BJ (cell line): ENCODE results near the gene TMIGD3. TPM values are rescaled to one million over a fixed set of nuclear protein-coding genes. Genes with fewer than 3 reads are reported as not detected.

Experiments used
- CTCF ChIA-PET: fragments of 350-600 bp; formaldehyde crosslinking; extraction: SDS; loops from one replicate; lab custom pipeline; 2021; ENCODE audit warnings: antibody characterized with exemption, inconsistent platforms; lab: Yijun Ruan, JAX
- POLR2A ChIA-PET: fragments of 300-600 bp; sonication (Branson Sonifier 250); formaldehyde crosslinking; extraction: SDS; loops from one replicate; lab custom pipeline; 2021; ENCODE audit warnings: antibody characterized with exemption; lab: Charles Lee
- DNase-seq: peaks from one replicate; pipeline ENCODE4 v3.0.0-alpha.2; 2011; ENCODE audit warnings: low read depth
- H3K27me3 ChIP-seq: 2 replicates; pipeline ENCODE4 v1.6.0; 2011; ENCODE audit warnings: low read length; ENCODE audit not compliant: control insufficient read depth, insufficient read depth
- H3K36me3 ChIP-seq: 2 replicates; pipeline ENCODE4 v1.5.1; 2011; ENCODE audit warnings: low read length; ENCODE audit not compliant: control insufficient read depth, insufficient read depth
- H3K4me3 ChIP-seq: 2 replicates; pipeline ENCODE4 v1.5.1; 2011; ENCODE audit warnings: low read depth, mild to moderate bottlenecking, control low read depth, low read length
- polyA plus RNA-seq: library from polyadenylated mRNA; depleted of rRNA; stranded (reverse); fragments of >200 nt; gene quantifications from 2 replicates; pipeline ENCODE4 v1.2.3, GENCODE V29; 2011; rRNA removed
- small RNA-seq: library from RNA; depleted of rRNA; stranded (forward); fragments of <200 nt; gene quantifications from one replicate; pipeline ENCODE3, GENCODE V24; 2012; ENCODE audit warnings: low replicate concordance, low read depth; ENCODE audit not compliant: insufficient read length
- TF ChIP-seq, protein P1 (sequence below): IDR thresholded peaks from 2 replicates; pipeline ENCODE4 v1.5.1; 2011; ENCODE audit warnings: low read depth, mild to moderate bottlenecking, control low read depth, inconsistent platforms, low read length, moderate library complexity; ENCODE audit not compliant: insufficient read depth

The TMIGD3 gene
- polyA plus RNA-seq, 1 experiment = not detected

DNA sequence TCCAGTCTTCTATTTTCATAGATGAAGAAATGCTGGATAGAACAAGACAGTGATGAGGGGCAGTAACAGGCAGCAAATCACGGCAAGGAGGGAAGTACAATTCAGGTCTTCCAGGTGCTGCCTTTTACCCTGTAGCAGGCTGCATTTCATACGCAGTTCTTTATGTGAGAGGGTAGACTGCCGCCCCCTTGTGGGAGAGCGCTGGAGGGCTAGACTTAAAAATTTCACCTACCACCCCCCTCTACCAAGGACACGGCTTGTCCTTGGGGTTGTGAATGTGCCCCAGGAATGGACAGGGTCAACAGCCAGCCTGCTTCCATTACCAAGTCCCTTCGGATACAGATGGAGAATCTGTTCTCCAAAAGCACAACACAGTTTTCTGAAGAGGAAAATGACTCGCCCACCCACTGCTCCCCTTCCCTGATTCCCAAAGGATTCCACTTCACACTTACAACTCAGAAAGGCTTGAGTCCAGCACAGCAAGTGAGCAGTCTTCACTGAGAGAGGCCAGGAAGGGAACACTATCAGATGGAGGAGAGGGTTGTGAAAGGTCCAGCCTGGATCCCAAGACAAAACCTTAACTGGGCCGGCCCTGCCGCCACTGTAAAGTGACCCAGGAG lies 61.8 kb downstream of the TMIGD3 start:
- ChIA-PET CTCF (interaction anchor here (0.5 to 0.8 kb wide), 2 partner anchors 27 to 42 kb away, joined by 3 read pairs; no protein-coding TSS in a partner anchor), POLR2A (no interaction called here)
- TF ChIP-seq, protein P1, sequence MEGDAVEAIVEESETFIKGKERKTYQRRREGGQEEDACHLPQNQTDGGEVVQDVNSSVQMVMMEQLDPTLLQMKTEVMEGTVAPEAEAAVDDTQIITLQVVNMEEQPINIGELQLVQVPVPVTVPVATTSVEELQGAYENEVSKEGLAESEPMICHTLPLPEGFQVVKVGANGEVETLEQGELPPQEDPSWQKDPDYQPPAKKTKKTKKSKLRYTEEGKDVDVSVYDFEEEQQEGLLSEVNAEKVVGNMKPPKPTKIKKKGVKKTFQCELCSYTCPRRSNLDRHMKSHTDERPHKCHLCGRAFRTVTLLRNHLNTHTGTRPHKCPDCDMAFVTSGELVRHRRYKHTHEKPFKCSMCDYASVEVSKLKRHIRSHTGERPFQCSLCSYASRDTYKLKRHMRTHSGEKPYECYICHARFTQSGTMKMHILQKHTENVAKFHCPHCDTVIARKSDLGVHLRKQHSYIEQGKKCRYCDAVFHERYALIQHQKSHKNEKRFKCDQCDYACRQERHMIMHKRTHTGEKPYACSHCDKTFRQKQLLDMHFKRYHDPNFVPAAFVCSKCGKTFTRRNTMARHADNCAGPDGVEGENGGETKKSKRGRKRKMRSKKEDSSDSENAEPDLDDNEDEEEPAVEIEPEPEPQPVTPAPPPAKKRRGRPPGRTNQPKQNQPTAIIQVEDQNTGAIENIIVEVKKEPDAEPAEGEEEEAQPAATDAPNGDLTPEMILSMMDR = peak; percentile 57
- DNase-seq = no peak
- Histone ChIP-seq H3K27me3 (no peaks in the 10 kb centered on the region), H3K4me3 (no peak overlapping the region), H3K36me3 (peaks cover 13% of the 10 kb centered on the region)

DNA sequence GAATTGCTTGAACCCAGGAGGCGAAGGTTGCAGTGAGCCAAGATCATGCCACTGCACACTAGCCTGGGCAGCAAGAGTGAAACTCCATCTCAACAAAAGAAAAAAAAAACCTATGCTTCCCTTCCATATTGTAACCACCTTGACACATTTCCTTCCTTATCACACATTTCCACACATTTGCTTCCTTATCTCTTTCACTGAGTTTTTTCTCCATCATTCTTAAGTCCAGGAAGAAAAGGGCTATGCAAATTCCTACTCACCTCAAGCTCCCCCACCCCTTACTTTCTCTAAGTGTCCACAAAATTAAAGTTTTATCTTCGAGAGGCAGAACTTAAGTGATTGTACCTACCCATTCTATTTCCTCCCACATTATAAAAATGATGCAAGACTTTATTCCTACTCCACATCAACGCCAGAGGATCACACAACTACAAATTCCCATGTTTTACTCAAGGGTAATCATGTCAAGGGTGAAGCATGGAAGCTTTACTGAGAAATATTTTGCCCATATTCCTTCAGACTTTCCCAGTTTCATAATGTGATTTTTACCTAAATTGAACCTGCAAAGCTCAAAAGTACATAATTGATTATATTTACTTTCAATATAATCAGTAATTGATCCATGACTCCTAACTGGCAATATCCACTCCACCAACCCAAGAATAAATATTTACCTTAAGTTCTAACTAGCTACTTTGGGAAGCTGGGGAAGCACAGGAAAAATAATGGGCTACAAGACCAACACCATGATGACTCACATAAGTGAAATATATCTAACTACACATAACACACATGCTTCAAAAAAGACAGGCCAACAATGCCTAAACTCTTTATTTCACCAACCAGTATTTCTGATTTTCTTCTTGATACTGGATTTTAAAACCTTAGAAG lies 63.7 kb downstream of the TMIGD3 start:
- POLR2A ChIA-PET = interaction anchor here (0.6 kb wide), 1 partner anchor 1593 kb away, joined by 11 read pairs; no protein-coding TSS in a partner anchor
- no peaks in the 10 kb centered on the region for H3K27me3 ChIP-seq
- CTCF ChIA-PET = interaction anchor here (1.2 to 3.2 kb wide), 3 partner anchors 12 to 328 kb away, joined by 3 to 11 read pairs (median 3); no protein-coding TSS in a partner anchor
- H3K4me3 ChIP-seq = no peak overlapping the region
- DNase-seq = no peak
- TF ChIP-seq, protein P1 = no peak
- H3K36me3 ChIP-seq = peaks cover 13% of the 10 kb centered on the region

DNA sequence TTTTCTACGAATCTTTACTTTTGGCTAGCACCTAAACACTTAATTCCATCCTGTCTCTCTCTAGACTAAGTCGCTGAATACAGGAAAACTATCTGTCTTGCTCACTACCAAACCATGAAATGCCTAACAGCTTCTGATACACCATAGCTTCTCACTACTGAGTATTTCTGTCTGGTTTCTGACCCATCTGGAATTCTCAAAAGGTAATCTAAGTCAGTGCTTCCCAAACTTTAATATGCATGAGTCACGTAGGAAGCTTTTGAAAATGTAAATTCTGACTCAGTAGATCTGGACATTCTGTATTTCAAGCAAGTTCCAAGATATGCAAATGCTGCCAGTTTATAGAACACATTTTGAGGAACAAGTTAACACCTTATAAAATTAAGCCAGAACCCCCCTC lies 66.7 kb downstream of the TMIGD3 start:
- Histone ChIP-seq H3K4me3 (no peak overlapping the region), H3K36me3 (peaks cover 7% of the 10 kb centered on the region), H3K27me3 (no peaks in the 10 kb centered on the region)
- TF ChIP-seq, protein P1 = no peak
- DNase-seq = peak; percentile 21
- ChIA-PET POLR2A (interaction anchor here (0.6 kb wide), 1 partner anchor 10 kb away, joined by 3 read pairs; no protein-coding TSS in a partner anchor), CTCF (interaction anchor here (3.2 kb wide), 1 partner anchor 15 kb away, joined by 11 read pairs; no protein-coding TSS in a partner anchor)

Small RNAs within 50 kb of the gene (small RNA-seq; reads per million reads assigned to genes)
- gene RF00019 (not detected), gene RNU6-792P (not detected)

Other genes starting within 250 kb of the TMIGD3 start
- not detected in 2 replicates for gene CHIA, start 212.8 kb downstream of the TMIGD3 start, polyA plus RNA-seq
- gene OVGP1, start 75.9 kb downstream of the TMIGD3 start, polyA plus RNA-seq = 0.83 and 1.0 TPM in 2 replicates
- gene WDR77, start 54.4 kb downstream of the TMIGD3 start, polyA plus RNA-seq = 62.8 and 104 TPM in 2 replicates
- 224 and 328 TPM in 2 replicates for gene ATP5PB, start 54.2 kb downstream of the TMIGD3 start, polyA plus RNA-seq
- 0.48 and 0.71 TPM in 2 replicates for gene C1orf162, start 29.6 kb downstream of the TMIGD3 start, polyA plus RNA-seq
- not detected in 2 replicates for gene ADORA3, start within 50 bp of the TMIGD3 start, polyA plus RNA-seq
- gene RAP1A, start 116.2 kb upstream of the TMIGD3 start, polyA plus RNA-seq = 20.5 and 50.9 TPM in 2 replicates
- 2.3 and 2.8 TPM in 2 replicates for gene INKA2, start 235.8 kb upstream of the TMIGD3 start, polyA plus RNA-seq